Measurements from ENCODE around the gene ADGRL1.
"Not testable (repeated sequence)": the region's sequence is repeated elsewhere in the genome, so short reads cannot be mapped to it uniquely, and the experiment has no call there.

ADGRL1 gene

DNA sequence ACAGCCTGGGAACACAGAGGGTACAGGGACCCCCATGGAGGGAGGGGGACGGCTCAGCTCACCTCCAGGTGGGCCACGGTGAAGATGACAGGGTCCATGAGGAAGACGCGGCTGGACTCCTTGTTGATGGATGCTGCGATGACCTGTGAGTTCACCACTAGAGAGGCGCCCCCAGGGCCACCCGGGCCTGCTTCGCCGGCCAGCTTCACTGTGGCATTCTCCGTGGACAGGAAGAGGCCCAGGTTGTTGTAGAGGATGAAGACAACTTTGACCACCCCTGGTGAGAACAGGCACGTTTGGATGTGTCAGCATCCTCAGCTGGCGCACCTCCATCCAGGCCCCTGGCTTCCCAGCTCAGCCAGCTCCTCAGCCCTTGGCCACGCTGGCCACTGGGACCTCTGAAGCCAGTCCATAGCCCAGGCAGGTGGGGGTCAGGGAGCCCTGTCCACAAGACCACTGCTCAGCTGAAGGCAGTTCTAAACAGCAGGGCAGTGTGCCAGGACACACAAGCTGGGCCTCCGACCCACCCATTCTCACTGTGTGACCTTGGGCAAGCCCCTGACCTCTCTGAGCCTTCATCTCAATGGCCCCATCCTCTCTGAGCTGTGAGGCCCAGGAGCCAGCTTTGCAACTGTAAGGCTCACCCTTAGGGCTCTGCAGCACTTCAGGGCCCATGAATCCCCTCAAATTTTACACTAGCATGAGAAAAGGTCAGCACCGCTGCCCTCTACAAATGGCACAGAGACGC is 47.5 kb downstream of the ADGRL1 start:
- no peak for DNase-seq

DNA sequence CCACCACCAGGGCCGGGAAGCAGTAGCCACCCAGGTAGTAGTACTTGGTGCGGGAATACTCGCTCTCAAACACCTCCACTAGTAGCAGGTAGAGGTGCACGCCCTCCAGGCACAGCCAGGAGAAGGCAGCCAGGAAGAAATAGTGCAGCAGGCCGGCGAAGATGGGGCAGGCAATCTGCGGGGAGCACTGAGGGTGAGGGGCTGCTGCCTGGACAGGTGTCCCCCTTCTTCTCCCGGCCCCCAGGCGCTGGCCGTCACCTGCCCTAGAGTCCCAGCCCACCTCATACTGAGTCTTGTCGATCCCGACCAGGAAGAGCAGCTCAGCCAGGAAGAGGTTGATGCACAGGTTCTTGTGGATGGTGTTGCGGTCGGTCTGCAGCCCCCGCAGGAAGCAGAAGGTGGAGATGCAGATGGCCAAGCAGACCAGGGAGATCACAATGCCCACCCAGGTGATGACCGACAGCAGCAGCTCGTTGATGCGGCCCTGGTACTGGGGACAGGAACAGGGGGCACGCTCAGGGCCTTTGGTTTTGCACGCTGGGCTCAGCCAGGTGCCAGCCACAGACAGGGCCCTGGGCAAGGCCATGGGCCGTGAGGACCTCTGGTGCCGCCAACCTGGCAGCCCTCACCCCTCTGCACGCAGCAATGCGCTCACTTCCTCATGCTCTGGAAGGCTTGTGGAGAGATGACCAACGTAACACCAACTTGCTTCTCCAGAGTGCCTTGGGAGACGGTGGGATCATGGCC is 48.8 kb downstream of the ADGRL1 start:
- DNase-seq = no peak

DNA sequence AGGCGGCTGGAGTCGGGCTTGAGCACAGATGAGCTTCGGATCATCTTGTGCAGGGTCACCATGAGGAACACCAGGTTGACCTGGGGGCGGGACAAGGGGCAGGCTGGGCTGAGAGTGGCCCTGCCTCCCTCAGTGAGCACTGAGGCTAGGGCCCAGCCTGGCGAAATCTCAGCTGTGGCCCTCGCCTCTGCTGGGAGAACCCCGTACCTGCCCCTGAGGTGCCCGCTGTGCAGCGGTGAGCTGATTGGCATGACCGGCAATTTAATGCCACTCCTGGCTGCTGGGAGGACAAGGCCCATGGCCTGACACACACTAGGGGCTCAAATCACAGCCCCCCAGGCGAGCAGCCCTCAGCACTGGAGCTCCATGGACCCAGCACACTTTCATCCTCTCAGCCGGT is 49.8 kb downstream of the ADGRL1 start:
- no peak for DNase-seq

DNA sequence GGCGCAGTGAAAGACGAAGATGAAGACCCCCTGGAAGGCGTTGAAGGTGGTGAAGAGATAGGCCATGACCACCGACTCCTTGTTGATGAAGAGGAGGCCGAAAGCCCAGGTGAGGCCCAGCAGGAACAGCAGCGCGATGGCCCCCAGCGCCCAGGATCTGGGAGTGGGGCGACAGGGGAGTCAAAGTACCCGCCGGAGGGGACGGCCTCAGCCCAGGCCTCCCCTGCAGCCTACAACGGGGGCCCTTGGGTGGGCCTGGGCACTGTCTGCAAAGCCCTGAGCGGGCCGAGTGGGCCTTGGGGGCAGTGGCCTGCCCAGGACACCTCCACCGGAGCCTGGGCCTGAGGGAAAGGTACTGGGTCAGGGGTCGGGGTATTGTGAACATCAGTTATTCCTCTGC is 50.6 kb downstream of the ADGRL1 start:
- DNase-seq = no peak

DNA sequence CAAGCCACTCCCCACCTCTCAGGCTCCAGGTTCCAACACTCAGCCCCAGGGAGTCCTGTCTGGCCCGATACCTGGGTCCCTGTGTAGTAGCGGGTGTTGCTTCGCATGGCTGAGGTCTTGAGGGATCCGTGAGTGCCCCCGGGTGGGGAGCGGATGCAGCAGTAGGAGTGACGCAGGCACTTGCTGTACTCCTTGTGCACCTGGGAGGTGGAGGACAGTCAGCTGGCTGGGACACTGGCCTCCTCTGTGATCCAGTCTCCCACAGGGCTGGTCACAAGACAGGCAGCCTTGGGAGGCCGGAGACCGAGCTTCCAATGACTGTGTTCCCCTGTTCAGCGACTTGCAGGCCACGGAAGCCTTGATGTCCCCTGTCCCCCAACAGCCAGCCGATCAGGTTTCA is 53.3 kb downstream of the ADGRL1 start:
- DNase-seq = no peak

DNA sequence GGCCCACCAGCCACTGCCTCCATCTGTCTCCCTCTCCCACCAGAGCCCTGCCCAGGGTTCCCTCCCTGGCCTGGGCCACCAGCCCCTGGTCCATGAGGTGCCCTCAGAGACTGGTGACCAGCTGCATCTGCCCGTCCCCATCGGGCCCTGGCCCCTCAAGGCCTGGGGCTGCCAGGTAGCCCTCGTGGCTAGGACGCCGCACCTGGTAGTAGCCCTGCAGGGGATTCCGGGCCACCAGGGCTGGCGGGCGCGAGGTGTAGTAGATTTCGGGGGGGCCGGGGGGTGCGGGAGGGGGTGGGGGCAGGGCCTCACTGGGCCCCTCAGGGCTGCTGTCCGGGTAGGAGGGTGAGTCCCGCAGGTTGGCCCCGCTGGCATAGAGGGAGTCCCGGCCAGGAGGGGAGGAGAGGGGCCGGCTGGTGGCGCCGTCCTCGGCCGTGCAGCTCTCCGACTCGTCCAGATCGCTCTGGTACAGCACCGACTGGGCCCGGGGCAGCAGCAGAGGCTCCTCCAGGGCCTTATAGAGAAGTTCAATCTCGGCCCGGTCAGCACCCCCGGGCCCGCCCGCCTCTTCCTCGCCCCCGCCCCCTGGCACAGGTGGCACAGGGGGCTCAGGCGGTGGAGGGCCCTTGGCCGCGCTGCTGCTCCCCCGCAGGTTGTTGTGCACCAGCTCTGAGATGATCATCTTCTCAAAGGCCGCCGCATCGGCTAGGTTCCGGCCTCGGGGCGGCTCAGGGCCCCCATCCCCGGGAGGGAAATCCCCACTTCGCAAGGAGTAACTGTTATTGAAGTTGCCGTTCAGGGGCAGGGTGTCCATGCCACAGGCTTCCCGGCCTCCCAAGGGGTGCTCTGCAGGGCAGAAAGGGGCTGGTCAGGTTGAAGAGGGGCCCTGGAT is 55.0 kb downstream of the ADGRL1 start:
- DNase-seq = no peak

DNA sequence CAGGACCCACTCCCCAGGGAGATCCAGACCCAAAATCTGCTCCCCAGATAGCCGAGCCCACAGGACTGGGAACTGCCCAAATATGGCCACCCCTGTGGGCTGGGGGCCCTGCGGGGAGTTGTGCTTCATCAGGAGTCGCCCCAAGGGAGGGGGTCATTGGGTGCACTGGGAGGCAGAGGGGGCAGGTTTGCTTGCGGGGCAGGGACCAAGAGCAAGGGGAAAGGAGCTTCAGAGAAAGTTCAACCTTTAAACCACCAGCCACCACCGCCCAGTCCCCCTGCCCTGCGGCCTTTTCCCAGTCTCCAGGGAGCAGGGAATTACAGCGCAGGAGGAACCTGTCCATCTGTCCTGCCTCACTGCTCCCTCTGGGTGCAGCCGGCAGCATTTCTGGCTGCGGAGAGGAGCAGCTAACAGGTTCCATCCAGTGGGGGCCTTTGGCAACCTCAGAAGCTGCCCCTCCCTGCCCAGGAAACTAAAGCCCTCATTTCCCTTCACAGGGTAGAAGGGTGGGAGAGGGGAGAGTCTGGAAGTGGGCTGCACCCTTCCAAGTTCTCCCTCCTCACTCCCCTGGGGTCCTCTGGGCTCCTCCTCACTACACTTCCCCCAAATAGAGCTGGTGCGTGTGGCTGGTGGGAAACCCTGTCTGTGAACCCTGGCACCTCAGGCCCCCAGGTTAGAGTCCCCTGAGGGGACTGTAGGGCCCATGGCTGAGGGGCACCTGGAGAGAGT is 55.8 kb downstream of the ADGRL1 start:
- DNase-seq = no peak

DNA sequence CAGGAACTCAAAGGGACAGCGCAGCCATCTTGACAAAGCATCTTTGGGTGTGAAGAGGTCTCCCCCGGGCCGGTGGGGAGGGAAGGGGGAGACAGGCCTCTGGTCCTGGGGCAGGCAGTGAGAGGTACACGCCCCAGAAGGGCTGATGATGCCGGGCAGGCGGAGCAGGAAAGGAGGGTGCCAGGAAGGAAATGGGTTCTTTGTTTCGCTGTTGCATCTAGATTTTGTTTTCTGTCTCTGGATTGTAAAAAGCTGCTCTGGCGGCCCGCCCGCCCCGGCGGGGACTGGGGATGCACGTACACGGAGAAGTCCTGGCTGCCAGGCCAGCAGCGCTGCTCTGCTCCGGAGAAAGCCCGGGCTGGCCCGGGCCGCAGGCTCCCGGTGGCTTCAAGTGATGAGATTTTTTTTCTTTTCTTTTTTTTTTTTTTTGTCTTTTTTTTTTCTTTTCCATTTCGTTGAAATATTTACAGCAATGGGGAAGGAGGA is 56.4 kb downstream of the ADGRL1 start:
- peak in 1 of 2 experiments; percentile 12 for DNase-seq

DNA sequence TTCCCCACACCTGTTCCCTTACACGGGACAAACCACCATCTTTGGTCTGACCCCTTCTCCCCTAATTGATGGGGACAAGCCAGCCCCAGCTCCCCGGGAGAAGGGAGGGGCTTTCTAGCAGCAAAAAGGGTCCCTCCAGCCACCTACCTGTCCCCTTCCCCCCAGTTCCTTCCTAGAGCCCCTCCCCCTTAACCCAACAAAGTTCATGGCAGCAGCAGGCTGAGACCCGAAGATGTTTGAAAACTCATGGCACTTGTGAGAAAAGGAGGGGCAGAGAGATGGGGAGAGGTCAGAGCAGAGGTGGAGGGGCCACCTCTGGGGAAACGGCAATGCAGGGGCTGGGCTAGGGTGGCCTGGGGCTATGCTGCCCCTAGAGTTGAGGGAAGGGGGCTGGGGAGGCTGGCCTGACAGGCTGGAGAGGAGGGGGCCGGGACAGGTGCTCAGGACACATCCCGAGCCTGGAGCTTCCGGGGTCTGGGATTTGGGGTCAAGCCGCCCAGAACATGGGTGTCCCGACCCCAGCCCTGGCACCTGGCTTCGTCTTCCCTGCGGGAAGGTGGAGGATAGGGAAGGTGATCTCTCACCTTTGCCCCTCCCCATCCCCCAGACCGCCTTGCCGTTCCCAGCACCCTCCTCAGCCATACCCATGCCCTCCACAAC is 57.1 kb downstream of the ADGRL1 start:
- no peak for DNase-seq

DNA sequence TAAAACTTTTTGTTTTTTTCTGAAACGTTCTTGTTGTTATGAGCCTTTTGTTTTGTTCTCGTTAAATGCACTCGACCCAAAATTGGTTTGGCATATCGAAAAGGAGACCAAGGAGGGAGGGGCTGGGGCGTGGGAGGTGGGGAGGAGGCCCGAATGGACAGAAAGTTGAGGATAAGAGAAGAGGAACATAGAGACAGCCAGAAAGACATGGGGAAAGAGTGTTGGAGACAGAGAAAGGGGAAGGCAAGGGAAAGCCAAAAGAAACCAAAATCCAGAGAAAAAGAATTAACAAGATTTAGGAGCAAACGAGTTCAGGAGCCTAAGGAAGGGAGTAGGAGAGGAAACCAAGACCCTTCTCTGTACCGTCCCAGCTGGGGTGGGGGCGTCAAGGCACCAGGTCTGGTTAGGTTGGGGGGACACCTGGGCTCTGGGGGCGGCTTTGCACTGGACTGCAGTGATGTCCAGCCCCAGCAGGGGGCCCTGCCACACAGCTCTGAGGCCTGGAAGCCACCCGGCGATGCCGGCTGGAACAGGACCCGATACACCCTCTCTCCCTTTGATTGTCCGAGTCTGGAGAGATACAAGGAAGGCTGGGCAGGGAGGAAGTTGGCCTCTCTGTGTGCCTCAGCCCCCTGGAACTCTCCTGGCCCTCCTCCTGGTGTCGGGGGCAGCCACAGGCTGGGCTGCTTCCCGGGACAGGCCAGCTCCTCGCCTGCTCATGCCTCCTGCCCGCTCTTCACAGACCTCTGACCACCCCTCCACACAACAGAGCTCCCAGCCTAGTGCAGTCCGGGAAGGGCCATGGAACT is 58.0 kb downstream of the ADGRL1 start:
- DNase-seq = peak; percentile 20 to 25

DNA sequence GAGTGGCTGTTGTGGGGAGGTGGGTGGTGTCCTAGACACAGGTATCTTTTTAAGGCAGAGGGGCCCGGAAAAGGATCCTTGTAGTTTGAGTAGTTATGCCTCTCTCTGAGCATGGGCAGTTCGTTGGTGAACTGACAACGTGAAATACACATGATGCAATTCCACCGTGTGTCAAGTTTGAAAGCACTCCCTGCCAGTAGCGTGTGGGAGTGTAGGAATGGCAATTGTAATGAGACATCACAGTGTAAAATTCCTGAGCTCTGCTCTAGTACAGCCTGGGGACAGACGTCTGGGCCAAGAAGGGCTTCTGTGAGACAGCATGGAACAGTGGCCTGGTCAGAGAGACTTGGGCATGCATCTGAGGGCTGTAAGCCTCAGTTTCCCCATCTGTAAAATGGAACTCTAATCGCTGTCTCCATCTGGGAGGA is 59.2 kb downstream of the ADGRL1 start:
- DNase-seq = peak in 1 of 2 experiments; percentile 5

DNA sequence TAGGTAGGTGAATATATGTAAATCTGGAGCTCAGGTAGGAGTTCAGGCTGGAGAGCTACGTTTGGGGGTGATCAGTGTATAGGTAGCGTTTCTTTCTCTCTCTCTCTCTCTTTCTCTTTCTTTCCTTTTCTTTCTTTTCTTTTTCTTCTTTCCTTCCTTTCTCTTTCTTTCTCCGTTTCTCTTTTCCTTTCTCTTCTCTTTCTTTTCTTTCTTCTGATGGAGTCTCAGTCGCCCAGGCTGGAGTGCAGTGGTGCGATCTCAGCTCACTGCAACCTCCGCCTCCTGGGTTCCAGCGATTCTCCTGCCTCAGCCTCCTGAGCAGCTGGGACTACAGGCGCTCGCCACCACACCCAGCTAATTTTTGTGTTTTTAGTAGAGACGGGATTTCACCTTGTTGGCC is 59.8 kb downstream of the ADGRL1 start:
- DNase-seq = not testable (repeated sequence)

DNA sequence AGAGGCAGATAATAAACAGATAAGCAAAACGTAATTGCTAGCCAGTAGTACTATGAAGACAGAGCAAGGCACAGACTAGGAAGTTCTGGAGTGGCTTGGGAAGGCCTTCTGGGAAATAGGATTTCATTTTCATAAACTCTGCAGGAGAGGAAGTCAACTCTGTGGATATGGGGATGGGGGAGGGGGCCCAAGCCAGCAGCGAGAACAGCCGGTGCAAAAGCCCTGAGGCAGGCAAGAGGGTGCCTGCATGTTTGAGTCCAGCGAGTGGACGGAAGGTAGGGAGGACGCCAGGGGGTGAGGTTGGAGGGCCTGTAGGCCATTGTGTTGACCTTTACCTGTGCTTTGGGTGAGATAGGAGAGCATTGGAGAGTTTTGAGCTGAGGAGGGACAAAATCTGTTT is 60.6 kb downstream of the ADGRL1 start:
- no peak for DNase-seq

DNA sequence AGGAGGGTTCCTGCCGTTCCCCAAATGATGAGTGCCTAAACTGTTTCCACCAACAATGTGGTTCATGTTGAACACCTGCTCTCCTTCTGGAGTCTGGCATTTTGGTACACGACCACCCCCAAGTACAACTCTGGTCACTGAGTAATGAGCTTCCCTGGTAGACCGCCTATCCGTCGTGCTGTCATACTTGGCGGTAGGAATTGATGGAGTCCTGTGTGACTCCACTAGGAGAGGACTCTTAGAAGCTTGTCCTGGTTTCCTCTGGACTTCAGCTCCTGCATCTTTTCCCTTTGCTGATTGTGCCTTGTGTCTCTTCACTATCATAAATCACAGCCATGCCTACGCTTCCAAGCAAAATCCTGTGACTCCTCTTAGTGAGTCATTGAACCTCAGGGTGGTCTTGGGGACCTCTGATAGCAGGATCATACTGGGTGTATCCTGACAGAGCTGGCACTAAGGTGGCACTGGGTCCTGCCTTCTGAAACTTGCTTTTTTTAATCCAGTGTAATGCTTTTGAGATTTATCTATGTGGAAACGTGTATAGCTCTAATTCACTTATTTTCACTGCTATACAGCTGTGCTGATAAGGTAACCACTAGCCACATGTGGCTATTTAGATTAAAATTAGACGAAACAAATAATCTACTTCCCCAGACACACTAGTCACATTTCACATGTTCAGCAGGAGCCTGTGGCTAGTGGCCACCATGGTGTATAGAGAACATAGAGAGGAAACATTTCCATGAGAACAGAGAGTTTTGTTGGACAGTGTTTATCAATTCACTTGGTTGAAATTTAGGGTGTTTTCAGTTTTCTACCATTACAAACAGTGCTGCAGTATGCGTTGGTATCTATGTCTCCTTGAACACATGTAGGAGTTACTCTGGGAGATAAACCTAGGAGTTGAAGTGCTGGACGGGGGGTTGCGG is 63.4 kb downstream of the ADGRL1 start:
- DNase-seq = no peak

DNA sequence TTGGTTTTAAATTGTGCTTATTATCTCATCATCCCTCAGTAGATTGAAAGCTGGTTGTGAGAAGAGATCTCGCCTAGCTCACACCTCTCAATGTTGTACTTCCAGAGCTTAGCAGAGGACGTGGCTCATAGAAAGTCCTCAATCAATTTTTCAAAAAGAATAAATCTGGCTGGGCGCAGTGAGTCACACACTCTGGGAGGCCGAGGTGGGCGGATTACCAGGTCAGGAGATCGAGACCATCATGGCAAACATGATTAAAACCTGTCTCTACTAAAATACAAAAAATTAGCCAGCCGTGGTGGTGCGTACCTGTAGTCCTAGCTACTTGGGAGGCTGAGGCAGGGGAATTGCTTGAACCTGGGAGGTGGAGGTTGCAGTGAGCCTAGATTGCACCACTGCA is 64.9 kb downstream of the ADGRL1 start:
- no peak for DNase-seq

DNA sequence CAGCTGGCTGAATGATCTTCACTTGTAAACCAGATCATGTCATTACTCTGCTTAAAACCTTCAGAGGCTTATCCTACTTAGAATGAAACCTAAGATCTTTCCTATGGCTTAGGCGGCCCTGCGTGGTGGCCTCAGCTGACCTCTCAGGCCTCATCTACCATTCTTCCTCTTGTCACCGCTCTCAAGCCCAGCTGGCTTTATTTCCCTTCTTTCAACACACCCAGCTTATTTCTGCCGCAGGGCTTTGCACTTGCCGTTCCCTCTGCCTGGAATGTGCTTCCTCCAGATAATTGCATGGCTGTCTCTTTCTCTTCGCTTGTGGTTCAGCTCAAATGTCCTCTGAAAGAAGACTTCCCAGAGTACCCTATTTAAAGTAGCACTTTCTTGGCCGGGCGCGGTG is 66.0 kb downstream of the ADGRL1 start:
- DNase-seq = peak; percentile 73 to 76

DNA sequence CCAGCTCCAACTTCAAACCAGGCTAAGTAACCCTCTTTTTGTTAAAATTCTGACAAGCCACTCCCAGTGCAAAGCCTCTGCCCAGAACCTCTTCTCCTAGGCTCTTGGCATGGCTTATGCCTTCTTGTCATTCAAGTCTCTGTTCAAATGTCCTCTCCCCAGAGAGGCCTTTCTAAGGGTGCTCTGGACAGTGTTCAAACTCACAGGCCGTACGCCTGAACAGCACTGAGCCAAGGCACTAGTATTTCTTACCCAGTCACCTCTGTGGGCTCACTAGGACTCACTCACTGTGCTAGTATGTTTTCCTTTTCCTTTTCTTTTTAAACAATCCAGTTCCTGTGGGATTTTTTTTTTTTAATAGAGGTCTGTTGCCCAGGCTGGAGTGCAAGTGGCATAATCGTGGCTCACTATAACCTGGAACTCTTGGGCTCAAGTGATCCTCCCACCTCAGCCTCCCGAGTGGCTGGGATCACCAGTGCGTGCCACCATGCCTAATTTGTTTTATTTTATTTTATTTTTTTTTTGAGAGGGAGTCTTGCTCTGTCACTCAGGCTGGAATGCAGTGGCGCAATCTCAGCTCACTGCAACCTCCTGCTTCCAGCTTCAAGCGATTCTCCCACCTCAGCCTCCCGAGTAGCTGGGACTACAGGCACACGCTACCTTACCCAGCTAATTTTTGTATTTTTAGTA is 67.2 kb downstream of the ADGRL1 start:
- no peak for DNase-seq

DNA sequence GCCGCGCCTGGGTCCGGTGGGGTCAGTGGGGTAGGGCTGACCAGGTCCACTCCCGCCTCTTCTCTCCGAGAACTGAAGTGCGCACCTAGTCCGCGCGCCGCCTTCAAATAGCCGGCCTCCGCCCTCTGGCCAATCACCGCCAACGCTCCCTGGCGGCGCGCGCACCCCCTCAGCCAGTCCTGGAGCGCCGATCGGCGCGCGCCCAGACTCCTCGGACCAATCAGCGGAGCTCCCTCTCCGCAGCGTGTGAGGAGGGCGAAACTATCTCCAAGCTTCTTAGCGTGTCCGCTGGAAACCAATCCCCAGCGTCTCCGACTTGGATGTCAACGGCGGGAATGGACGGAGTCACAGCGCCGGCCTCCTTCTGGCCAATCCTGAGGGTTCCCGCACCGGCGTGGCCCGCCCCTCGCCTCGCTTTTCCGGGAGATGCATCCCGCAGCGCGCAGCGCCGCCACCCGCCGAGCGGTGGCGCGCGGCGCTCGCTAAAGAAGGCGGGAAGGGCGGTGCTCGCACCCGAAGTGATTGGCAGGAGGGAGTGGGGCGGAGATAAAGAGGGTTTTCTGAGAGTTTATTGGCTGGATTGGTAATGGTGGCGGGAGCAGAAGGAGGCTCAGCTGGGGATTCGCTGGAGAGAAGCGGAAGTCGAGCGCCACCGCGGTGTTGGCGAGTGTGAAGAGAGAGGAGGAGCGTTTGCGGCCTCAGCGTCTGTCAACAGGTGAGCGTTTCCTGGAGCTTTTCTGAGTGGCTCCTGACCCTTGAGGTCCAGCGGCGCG is 69.3 kb downstream of the ADGRL1 start, which contains the start of gene ASF1B:
Gene ASF1B (minus strand): TSS at position 81 of the 773 bp plus-strand sequence. CDS start 133 bp downstream, outside the sequence.
- DNase-seq = peak; percentile 100

Measured in Kasumi-1 (cell line).